Ovary (tissue), 9 donors: ENCODE measurements around the gene SNRPD3. TPM values are rescaled to one million over a fixed set of nuclear protein-coding genes. Genes with fewer than 3 reads are reported as not detected.

Experiments
- DNase-seq, 5 donors: peaks; one replicate each; pipeline ENCODE4 v3.0.0-alpha.2; 2019 to 2020
- H3K27ac ChIP-seq, 2 donors: fragments of 200-600 bp; one replicate each; pipeline versions ENCODE4 v1.5.1 to v1.8.0; 2019 to 2022
- H3K27me3 ChIP-seq: fragments of 200-600 bp; one replicate; pipeline ENCODE4 v1.8.0; 2022
- H3K36me3 ChIP-seq: fragments of 200-600 bp; sonication (generic); one replicate; pipeline ENCODE4 v1.5.1; 2019
- H3K4me1 ChIP-seq: one replicate; pipeline ENCODE4 v1.8.1; 2013; ENCODE audit warnings: mild to moderate bottlenecking, moderate library complexity; ENCODE audit not compliant: insufficient read depth
- H3K4me3 ChIP-seq: fragments of 200-600 bp; sonication (generic); one replicate; pipeline ENCODE4 v1.5.1; 2017
- H3K9me3 ChIP-seq, 2 donors: fragments of 200-600 bp in 1 of 2; sonication (generic) in 1 of 2; one replicate each; pipeline versions ENCODE4 v1.5.1 to v1.8.1; 2013 to 2019; ENCODE audit warnings: mild to moderate bottlenecking in 1 of 2, moderate library complexity in 1 of 2
- EP300 ChIP-seq: sonication (generic); formaldehyde crosslinking; IDR thresholded peaks from one replicate; pipeline ENCODE4 v1.6.1; 2017; ENCODE audit warnings: antibody characterized with exemption
- POLR2A ChIP-seq: fragments of 450-650 bp; IDR thresholded peaks from one replicate; pipeline ENCODE4 v1.6.1; 2017; ENCODE audit warnings: antibody characterized with exemption, mild to moderate bottlenecking, moderate library complexity
- WGBS, 3 donors: extraction: QIAGEN DNeasy Blood & Tissue Kit in 1 of 3; methylation state at CpG; one replicate each; pipeline versions ENCODE4 v1.1.5 to v1.1.7; 2013 to 2017; 5-methylcytosine and 5-hydroxymethylcytosine counted together
- intact Hi-C, 4 donors: fragments of 100-400 bp; cut with DNase I; formaldehyde crosslinking; loops; one replicate each; pipeline versions ENCODE4 v1.11.0 to v1.15.1; 2022 to 2023
- polyA plus RNA-seq, 2 donors: library from polyadenylated mRNA; stranded (reverse); fragments of 200-250 nt in 1 of 2; fragments of 350-450 nt in 1 of 2; fragmentation: Illumina TruSeq in 1 of 2; extraction: RNeasy Lipid Tissue Mini Kit (QIAGEN cat#74804) in 1 of 2; gene quantifications; one replicate each; pipeline ENCODE4 v1.2.3, GENCODE V29; 2013 to 2014
- total RNA-seq, 7 donors: library from RNA; depleted of rRNA in 2 of 7; stranded (reverse); fragments of >200 nt in 2 of 7; fragmentation: NEBNext Ultra II Directional in 3 of 7; extraction: Animal tissue kit (Norgen Biotek cat#: 25700) in 3 of 7; gene quantifications; one replicate each; pipeline versions ENCODE4 v1.1.0 to v1.2.4, GENCODE V29; 2016 to 2023
- TF ChIP-seq, protein P1 (sequence below), 3 donors: fragments of 450-650 bp in 2 of 3; fragments of 200-600 bp in 1 of 3; IDR thresholded peaks; one replicate each; pipeline versions ENCODE4 v1.5.1 to v1.8.0; 2016 to 2022; ENCODE audit warnings: antibody characterized with exemption in 3 of 3, mild to moderate bottlenecking in 1 of 3
- donor health status: DM: no; HTN: no; CAD: no; lungs with moderate emphysema.
- donor health status: DM: no; HTN: no; CAD: no.
- donor health status: Bipolar disorder and iron deficiency.
- donor health status: DM: yes; HTN: yes; CAD: no.
- donor health status: DM: no; HTN: no; CAD: no.
- donor health status: DM: yes; HTN: yes; CAD: no.

The SNRPD3 gene
- total and polyA plus RNA-seq, 9 donors = 62.9 to 154 (median 86.5) TPM

DNA sequence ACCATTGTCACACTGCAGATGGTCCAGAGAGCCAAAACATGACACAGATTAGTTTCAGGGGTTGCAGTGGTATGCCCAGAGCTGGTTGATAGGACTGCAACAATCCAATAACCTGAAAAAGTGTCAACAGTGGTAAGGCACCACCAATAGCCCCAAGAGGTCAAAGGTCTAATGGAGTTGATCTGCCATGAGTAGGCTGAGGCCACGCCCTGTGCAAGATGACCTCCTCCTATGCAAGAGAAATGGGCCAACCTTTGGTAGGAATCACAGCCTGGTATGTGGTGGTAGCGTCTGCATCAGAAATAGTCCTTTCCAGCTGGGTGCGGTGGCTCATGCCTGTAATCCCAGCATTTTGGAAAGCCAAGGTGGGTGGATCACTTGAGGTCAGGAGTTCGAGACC lies 20.5 kb upstream of the SNRPD3 start:
- no peaks in the 10 kb centered on the region for H3K36me3 ChIP-seq
- no peak overlapping the region for H3K27ac ChIP-seq
- intact Hi-C loops = no loop called here
- 94 to 98% (median 94%) methylated on average over 4 of the region's 4 CpGs for WGBS, 3 donors
- H3K9me3 ChIP-seq = no peaks in the 10 kb centered on the region
- no peaks in the 10 kb centered on the region for H3K4me1 ChIP-seq
- DNase-seq = no peak
- H3K27me3 ChIP-seq = no peaks in the 10 kb centered on the region
- no peak for TF ChIP-seq EP300
- TF ChIP-seq, protein P1, sequence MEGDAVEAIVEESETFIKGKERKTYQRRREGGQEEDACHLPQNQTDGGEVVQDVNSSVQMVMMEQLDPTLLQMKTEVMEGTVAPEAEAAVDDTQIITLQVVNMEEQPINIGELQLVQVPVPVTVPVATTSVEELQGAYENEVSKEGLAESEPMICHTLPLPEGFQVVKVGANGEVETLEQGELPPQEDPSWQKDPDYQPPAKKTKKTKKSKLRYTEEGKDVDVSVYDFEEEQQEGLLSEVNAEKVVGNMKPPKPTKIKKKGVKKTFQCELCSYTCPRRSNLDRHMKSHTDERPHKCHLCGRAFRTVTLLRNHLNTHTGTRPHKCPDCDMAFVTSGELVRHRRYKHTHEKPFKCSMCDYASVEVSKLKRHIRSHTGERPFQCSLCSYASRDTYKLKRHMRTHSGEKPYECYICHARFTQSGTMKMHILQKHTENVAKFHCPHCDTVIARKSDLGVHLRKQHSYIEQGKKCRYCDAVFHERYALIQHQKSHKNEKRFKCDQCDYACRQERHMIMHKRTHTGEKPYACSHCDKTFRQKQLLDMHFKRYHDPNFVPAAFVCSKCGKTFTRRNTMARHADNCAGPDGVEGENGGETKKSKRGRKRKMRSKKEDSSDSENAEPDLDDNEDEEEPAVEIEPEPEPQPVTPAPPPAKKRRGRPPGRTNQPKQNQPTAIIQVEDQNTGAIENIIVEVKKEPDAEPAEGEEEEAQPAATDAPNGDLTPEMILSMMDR (IDR thresholded peaks at IDR 0.05) = no peak
- no peak for TF ChIP-seq POLR2A
- no peak overlapping the region for H3K4me3 ChIP-seq

DNA sequence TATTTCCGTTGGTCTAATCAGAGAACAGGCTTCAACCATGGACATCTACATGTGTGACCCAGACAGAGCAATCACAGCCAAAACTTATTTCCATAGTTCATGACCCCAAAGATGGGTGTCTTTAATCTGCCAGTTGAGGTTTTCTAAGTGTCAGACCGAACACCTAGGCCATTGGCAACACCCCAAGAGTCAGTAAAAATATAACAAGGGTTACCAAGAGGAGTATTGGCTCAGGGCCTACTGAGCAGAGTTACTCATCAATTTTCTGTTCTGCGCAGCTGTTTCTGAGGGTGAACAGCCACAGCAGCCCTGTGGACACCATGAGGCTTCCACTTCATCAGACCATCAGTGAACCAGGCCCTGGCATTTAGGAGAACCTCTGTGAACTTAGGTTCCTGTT lies 19.7 kb upstream of the SNRPD3 start:
- no peaks in the 10 kb centered on the region for H3K36me3 ChIP-seq
- 70 to 85% (median 83%) methylated on average over 3 of the region's 3 CpGs for WGBS, 3 donors
- no peak overlapping the region for H3K4me3 ChIP-seq
- no peaks in the 10 kb centered on the region for H3K9me3 ChIP-seq
- no peak for DNase-seq
- H3K4me1 ChIP-seq = no peaks in the 10 kb centered on the region
- no peaks in the 10 kb centered on the region for H3K27me3 ChIP-seq
- H3K27ac ChIP-seq = no peak overlapping the region
- intact Hi-C loops = no loop called here
- TF ChIP-seq, protein P1 (IDR thresholded peaks at IDR 0.05) = no peak
- TF ChIP-seq EP300 (no peak), POLR2A (no peak)

GRCh38 chr22:24540470-24540869 lies 15.3 kb upstream of the SNRPD3 start:
- Histone ChIP-seq H3K4me1 (peaks cover 3% of the 10 kb centered on the region), H3K27ac (no peak overlapping the region), H3K4me3 (no peak overlapping the region), H3K36me3 (no peaks in the 10 kb centered on the region), H3K27me3 (no peaks in the 10 kb centered on the region), H3K9me3 (no peaks in the 10 kb centered on the region)
- WGBS, 3 donors = 83 to 88% (median 88%) methylated on average over 2 of the region's 2 CpGs
- TF ChIP-seq POLR2A (no peak), EP300 (no peak)
- TF ChIP-seq, protein P1 (IDR thresholded peaks at IDR 0.05) = no peak
- intact Hi-C loops = no loop called here
- DNase-seq = no peak

GRCh38 chr22:24541681-24542515 lies 13.9 kb upstream of the SNRPD3 start:
- no peaks in the 10 kb centered on the region for H3K27me3 ChIP-seq
- intact Hi-C loops = no loop called here
- no peak for DNase-seq
- peaks cover 3% of the 10 kb centered on the region for H3K4me1 ChIP-seq
- no peaks in the 10 kb centered on the region for H3K9me3 ChIP-seq
- TF ChIP-seq POLR2A (no peak), EP300 (no peak)
- TF ChIP-seq, protein P1 (IDR thresholded peaks at IDR 0.05) = no peak
- WGBS, 3 donors = 81 to 91% (median 84%) methylated on average over 6 of the region's 6 CpGs
- H3K27ac ChIP-seq = peak overlapping the region in 1 of 2 donors; percentile 38
- H3K36me3 ChIP-seq = no peaks in the 10 kb centered on the region
- no peak overlapping the region for H3K4me3 ChIP-seq
